CD4-positive, alpha-beta T cell treated with Interferon alpha-2 for 1 hour (primary cell): Measurements from ENCODE around the gene TBC1D5.

ENCODE experiments used
- DNase-seq, 2 donors: peaks; one replicate each; pipeline ENCODE4 v3.0.0-alpha.2; 2020 to 2022

Gene TBC1D5

GRCh38 chr3:17584066-17584465, 158.4 kb downstream of the TBC1D5 start:
- no peak for DNase-seq

DNA sequence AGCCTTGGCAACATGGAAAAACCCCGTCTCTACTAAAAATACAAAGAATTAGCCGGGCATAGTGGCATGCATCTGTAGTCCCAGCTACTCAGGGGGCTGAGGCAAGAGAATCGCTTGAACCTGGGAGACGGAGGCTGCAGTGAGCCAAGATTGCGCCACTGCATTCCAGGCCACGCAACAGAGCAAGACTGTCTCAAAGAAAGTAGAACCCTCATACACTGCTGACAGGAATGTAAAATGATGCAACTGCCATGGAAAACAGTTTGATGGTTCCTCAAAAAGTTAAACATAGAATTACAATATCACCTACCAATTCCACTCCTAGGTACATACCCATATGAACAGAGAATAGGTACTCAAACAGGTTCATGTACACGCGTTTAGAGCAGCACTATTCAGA, 158.9 kb downstream of the TBC1D5 start:
- DNase-seq: no peak

- DNase-seq: no peak
These were observed 160.9 kb downstream of the TBC1D5 start for GRCh38 chr3:17581421-17582080.

DNA sequence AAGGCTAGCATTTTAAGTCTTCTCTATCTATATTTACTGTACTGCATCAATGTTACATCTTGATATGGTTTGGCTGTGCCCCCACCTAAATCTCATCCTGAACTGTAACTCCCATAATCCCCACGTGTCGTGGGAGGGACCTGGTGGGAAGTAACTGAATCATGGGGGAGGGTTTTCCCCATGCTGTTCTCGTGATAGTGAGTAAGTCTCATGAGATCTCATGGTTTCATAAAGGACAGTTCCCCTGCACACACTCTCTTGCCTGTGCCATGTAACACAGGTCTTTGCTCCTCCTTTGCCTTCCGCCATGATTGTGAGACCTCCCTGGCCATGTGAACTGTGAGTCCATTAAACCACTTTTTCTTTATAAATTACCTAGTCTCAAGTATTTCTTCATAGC, 161.5 kb downstream of the TBC1D5 start:
- DNase-seq: no peak

DNA sequence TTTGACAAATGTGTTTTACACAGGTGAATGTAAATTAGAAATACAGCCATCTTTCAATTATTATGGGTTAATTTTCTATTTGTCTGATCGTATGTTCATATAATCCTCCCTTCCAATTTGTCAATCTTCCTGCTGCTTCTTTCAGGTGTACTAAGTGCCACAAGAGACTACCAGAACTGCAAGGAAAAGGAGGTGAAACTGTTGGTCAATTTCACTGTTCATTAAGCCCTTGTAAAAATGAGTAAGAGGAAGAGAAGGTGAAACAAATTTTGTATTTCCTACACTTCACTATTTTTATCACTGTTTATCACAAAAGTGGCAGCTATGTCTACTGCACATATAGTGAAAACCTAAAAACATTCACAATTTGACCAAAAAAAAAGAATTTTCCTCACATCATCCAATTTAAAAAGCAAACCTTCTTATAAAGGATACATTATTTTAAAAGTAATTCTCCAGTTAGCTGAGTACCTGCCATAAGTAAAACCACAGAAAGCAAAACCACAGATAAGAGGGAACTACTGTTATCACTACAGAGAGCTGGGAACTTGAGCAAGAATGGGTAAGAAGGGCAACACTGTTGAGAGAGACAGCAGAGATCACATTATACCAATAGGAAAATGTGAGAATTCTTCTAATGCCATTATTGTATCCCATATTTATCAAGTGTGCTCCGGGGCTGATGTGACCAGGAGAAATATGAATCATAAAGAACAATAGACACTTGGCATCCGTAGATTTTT, 163.0 kb downstream of the TBC1D5 start:
- DNase-seq: peak in 1 of 2 donors; percentile 4

DNA sequence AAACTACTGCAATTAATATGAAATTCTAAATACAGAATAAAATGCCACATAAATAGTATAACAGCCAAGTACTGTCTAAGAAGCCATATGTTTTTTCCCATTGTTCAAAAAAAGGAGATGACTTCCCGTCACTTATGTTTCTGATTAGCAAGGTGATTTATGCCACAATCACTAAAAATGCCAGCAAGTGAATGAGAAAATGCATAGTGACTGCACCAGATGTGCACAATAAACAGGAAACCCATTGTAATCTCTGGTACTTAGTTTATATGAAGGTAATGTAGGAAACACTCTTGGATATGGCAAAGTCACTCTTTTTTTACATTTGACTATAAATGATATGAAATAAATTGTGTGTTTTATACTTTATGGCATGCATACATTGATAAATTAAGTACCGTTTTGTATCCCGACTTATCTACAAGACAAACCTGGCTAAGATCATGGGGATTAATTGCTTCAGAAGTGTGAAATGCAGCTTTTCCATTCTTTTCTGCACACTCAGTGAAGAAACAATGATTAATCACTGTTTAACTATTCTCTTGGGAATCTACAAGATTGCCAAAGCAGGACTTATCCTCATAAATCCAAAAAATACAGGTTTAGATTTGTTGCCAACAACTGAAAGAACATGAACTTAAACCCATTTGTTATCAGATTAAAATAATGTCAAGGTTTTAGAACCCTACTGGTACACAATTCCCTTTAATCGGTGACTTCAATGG, 164.5 kb downstream of the TBC1D5 start:
- DNase-seq: no peak

GRCh38 chr3:17573396-17573795, 169.0 kb downstream of the TBC1D5 start:
- no peak for DNase-seq

DNA sequence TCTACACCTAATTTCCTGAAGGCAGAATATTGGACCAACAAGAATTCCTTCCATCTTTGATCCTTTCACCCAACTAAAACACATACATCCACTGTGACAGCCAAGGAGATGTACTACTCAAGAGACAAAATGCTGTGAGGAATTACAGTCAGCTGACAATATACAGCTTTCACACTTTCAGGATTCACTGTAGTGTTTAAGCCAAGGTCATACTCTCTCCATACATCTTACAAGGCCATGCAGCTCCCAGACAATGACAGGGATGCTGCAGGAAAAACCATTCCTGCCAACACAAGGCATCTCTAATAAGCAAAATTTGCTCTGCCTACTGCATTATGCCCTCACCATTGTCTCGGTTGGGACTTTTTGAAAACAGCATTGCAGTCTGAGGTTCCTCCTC, 170.7 kb downstream of the TBC1D5 start:
- DNase-seq: no peak

GRCh38 chr3:17562845-17563244, 179.6 kb downstream of the TBC1D5 start:
- DNase-seq: no peak

GRCh38 chr3:17558565-17558964, 183.9 kb downstream of the TBC1D5 start:
- no peak for DNase-seq

DNA sequence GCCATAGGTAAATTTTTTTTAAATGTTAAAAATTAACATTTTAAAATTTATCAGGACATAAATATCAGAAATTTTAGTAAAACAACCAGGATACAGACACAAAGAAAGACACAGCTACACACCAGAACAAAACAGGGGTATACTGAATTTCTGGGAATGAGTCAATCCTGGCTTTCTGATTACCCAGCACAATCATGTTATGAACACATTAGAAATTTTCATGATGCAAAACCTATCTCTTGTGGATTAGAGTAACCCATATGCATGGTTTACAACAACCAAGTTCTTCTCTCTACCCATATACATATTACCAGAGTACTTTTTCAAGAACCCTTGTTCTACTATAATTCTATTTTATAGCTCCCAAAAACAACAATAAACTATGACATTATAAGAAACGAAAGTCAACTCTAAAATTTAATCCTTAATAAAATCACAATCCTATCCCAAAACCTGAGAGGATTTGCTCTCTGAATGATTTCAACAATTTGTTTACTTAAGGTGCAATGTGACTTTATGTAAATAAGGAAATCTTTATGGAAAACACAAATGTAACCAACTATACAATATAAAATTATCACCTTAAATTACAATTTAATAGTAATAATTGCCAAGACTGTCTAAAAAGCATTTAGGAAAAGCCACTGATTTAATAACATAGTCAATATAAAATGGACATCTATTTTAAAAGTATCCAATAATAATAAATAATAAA, 184.5 kb downstream of the TBC1D5 start:
- DNase-seq: no peak

DNA sequence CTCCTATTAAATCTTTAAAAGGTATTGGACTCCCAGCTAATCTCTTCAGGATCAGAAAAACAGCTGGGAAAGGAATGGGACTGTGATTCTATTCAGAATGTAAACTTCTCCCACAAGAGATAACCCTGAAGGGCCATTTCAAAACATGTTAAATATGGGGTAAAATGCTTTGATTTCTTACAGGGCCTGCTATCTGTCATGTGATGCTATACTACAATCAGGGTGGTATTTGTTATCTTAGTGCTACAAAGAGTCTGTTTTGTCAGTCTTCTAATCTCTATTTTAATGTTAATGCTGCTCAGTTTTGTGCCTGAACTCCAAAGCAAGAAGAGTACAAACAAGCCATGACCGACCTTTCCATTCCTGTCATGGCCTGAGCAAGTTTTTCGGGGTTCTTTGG, 186.9 kb downstream of the TBC1D5 start:
- DNase-seq: no peak

DNA sequence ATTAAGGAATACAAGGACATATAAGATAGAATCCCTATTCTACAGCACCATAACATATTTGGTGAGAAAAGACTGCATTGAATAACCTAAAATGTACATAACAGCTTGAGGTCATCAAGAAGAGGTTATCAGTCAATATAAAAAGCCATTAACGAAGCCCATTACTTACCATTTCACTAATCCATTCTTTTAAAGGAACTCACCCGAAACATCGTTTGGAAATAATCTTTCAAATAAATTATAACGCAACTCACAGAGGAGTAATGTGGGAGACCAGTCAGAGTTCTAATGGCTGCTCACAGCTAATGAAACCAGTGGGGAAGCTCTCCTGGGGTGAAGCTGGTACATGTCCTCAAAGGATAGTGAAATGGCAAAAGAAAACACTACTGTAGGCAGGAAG, 188.4 kb downstream of the TBC1D5 start:
- DNase-seq: no peak

- DNase-seq: no peak
These were observed 189.4 kb downstream of the TBC1D5 start for GRCh38 chr3:17553080-17553479.

DNA sequence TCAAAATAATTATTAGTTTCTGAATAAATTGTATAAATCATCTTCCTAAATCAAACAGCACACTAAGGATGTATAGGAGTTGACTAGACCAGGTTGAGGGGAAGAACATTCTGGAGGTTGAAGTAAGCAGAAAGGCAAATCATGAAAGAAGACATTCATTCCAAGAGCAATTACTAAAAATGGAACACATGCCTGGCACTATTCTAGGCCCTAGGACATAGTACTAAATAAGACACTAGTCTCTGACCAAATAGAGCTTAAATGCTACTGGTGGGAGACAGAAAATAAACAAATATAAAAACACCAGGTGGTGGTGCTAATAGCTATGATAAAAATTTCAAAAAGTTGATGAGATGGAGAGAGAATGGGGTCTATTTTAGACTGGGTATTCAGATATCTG, 190.1 kb downstream of the TBC1D5 start:
- DNase-seq: no peak

DNA sequence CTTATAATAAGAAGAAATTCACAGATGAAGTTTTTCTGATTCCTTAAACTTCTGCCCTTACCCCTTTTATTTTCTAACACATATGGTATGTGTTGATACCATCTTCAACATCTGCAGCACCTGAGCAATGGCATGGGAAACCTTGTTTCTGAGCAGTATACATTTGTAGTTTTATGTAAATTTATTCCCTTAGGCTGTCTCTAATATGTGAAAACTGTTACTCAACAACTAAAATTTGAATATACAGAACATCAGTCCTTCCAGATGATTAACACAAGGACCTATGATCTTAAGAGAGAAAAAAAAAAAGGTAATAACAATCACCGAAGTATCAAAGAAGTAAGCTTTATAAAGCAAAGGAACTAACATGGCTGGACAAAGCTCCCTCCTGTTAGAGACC, 190.5 kb downstream of the TBC1D5 start:
- no peak for DNase-seq

DNA sequence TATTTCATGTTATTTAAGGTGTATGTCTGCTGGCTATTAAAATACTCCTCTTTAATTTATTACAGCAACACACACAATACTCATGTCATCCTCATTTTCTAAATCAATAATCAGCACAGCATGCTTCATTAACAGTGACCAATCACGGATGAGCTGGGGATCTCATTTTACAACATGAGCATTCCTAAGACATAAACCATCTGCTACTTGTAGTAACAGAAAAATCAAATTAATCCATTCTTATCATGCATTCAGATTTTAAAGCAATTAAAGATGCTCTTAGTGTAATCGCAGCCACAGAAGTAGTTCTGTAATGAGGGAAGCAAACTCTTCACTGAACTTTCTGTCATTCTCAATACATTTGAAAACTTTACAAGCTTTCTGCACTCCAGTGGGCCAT, 191.1 kb downstream of the TBC1D5 start:
- no peak for DNase-seq

- DNase-seq: no peak
These were observed 191.8 kb downstream of the TBC1D5 start for GRCh38 chr3:17550624-17551023.

GRCh38 chr3:17546500-17547255, 195.8 kb downstream of the TBC1D5 start:
- no peak for DNase-seq

DNA sequence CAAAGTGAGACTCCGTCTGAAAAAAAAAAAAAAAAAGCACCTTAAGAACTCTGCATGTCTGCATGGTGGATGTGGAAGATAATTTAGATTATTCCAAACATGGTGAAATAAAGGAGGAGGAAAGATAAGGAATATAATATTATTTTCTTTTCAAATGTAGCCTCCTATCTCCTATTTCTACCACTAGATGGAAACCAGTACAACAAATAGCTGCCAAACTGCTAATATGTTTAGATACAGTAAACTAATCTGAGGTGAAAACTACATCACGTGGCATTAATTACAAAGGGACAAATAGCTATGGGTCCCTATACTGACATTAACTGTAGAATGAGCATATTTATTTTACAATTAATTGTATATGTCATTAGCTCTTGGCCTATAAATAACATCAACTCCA, 197.8 kb downstream of the TBC1D5 start:
- DNase-seq: no peak

GRCh38 chr3:17542591-17542990, 199.8 kb downstream of the TBC1D5 start:
- no peak for DNase-seq

DNA sequence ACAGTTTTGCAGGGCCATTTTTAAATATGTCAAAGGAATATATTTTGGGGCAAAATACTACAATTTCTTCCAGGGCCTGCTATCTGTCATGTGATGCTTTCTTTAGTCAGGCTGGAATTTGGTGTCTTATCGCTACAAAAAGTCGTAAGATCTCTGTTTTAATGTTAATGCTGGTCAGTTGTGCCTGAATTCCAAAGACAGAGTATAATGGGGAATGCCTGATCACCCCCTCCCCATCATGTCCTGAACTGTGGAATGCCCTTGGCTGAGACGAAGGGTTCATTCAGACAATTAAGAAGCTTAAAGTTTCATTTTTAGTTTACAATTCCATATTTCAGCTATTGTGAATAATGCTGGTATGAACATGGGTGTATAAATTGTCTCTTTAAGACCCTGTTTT, 203.0 kb downstream of the TBC1D5 start:
- no peak for DNase-seq

- no peak for DNase-seq
These were observed 207.2 kb downstream of the TBC1D5 start for GRCh38 chr3:17535274-17535673.
